Measurements from ENCODE around the gene NOX3. TPM values are rescaled to one million over a fixed set of nuclear protein-coding genes. Genes with fewer than 3 reads are reported as not detected.
"Not testable (repeated sequence)": the region's sequence is repeated elsewhere in the genome, so short reads cannot be mapped to it uniquely, and the experiment has no call there.

Gene NOX3
- total RNA-seq, 1 donor from 2014 or later = not detected

- DNase-seq (ENCODE audit: low spot score in 2 of 2) = no peak
- no peak for FAIRE-seq
Observed at GRCh38 chr6:155377061-155377460, 78.6 kb downstream of the NOX3 start.

- FAIRE-seq (no peak), DNase-seq (ENCODE audit: low spot score in 2 of 2) (no peak)
Observed at GRCh38 chr6:155375801-155376200, 79.8 kb downstream of the NOX3 start.

- DNase-seq (ENCODE audit: low spot score in 2 of 2) (no peak), FAIRE-seq (no peak)
Observed at GRCh38 chr6:155374681-155375080, 81.0 kb downstream of the NOX3 start.

- FAIRE-seq (no peak), DNase-seq (ENCODE audit: low spot score in 2 of 2) (no peak)
Observed at GRCh38 chr6:155373276-155373675, 82.4 kb downstream of the NOX3 start.

GRCh38 chr6:155372256-155372655 lies 83.4 kb downstream of the NOX3 start:
- FAIRE-seq = no peak
- no peak for DNase-seq (ENCODE audit: low spot score in 2 of 2)

- FAIRE-seq (no peak), DNase-seq (ENCODE audit: low spot score in 2 of 2) (no peak)
Observed at GRCh38 chr6:155371230-155371629, 84.4 kb downstream of the NOX3 start.

- no peak for DNase-seq (ENCODE audit: low spot score in 2 of 2)
- FAIRE-seq = no peak
Observed at GRCh38 chr6:155366325-155366724, 89.3 kb downstream of the NOX3 start.

- FAIRE-seq = no peak
- no peak for DNase-seq (ENCODE audit: low spot score in 2 of 2)
Observed at GRCh38 chr6:155364844-155365437, 90.7 kb downstream of the NOX3 start.

GRCh38 chr6:155364021-155364420 lies 91.6 kb downstream of the NOX3 start:
- FAIRE-seq; DNase-seq (ENCODE audit: low spot score in 2 of 2): not testable (repeated sequence)

GRCh38 chr6:155362968-155363632 lies 92.5 kb downstream of the NOX3 start:
- DNase-seq (ENCODE audit: low spot score in 2 of 2); FAIRE-seq: not testable (repeated sequence)

GRCh38 chr6:155354167-155354566 lies 101.5 kb downstream of the NOX3 start:
- no peak for FAIRE-seq
- DNase-seq (ENCODE audit: low spot score in 2 of 2) = no peak

GRCh38 chr6:155352811-155353210 lies 102.8 kb downstream of the NOX3 start:
- DNase-seq (ENCODE audit: low spot score in 2 of 2) (no peak), FAIRE-seq (no peak)

GRCh38 chr6:155352130-155352420 lies 103.6 kb downstream of the NOX3 start:
- no peak for FAIRE-seq

GRCh38 chr6:155351273-155352129 lies 104.1 kb downstream of the NOX3 start:
- no peak for FAIRE-seq
- no peak for DNase-seq (ENCODE audit: low spot score in 2 of 2)

More at GRCh38 chr6:155352130-155352420, 103.6 kb downstream of the NOX3 start:
- DNase-seq (ENCODE audit: low spot score in 2 of 2) = no peak

- no peak for FAIRE-seq
- DNase-seq (ENCODE audit: low spot score in 2 of 2) = no peak
Observed at GRCh38 chr6:155349956-155350355, 105.7 kb downstream of the NOX3 start.

- FAIRE-seq = no peak
- no peak for DNase-seq (ENCODE audit: low spot score in 2 of 2)
Observed at GRCh38 chr6:155349129-155349528, 106.5 kb downstream of the NOX3 start.

GRCh38 chr6:155347800-155348199 lies 107.8 kb downstream of the NOX3 start:
- no peak for FAIRE-seq
- no peak for DNase-seq (ENCODE audit: low spot score in 2 of 2)

- FAIRE-seq (no peak), DNase-seq (ENCODE audit: low spot score in 2 of 2) (no peak)
Observed at GRCh38 chr6:155346957-155347356, 108.7 kb downstream of the NOX3 start.

Measured in frontal cortex (tissue), 4 donors.